Measurements from ENCODE around the gene PKMYT1.

Gene PKMYT1

GRCh38 chr16:3019594-3020246 lies 39.5 kb upstream of the PKMYT1 start:
- FAIRE-seq (no peak), DNase-seq (ENCODE audit: insufficient read length, low spot score) (no peak)

DNA sequence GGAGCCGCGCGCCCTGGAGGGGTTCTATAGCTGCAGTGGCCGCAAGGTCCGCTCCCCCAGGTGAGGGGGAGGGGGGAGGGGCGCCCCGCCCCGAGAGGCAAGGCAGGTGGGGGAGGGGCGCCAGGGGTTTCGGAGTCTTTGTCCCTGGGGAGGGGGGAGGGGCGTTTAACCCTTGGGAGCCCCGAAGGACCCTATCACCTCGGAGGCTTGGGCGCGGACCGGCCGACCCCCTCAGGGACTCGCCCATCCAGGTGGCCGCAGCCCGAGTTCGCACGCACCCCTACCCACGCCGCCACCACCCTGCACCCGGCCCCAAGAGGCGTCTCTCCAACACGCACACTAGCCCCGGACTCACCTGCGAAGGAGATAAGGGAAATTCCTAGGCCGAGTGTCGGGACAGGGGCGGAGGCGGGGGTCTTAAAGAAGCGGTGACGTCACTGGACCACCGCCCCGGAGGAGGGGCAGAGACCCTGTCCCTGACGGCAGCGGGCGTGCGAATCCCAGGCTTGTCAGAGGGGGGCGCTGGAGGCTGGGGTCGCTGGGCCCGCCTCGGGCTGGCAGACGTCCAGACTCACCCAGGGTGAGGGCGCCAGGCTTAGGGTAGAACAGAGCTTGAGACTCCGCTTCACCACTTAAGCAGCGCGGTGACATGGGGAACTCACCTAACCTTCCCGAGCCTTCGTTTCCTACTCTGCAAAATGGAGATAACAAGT lies 37.7 kb upstream of the PKMYT1 start, which contains the start of gene CLDN6:
Gene CLDN6 (minus strand): TSS at position 390 of the 713 bp plus-strand sequence. CDS start 2,162 bp downstream, outside the sequence.
- DNase-seq (ENCODE audit: insufficient read length, low spot score) (no peak), FAIRE-seq (no peak)

- FAIRE-seq (no peak), DNase-seq (ENCODE audit: insufficient read length, low spot score) (no peak)
Measured at GRCh38 chr16:3017344-3017743, 37.1 kb upstream of the PKMYT1 start.

DNA sequence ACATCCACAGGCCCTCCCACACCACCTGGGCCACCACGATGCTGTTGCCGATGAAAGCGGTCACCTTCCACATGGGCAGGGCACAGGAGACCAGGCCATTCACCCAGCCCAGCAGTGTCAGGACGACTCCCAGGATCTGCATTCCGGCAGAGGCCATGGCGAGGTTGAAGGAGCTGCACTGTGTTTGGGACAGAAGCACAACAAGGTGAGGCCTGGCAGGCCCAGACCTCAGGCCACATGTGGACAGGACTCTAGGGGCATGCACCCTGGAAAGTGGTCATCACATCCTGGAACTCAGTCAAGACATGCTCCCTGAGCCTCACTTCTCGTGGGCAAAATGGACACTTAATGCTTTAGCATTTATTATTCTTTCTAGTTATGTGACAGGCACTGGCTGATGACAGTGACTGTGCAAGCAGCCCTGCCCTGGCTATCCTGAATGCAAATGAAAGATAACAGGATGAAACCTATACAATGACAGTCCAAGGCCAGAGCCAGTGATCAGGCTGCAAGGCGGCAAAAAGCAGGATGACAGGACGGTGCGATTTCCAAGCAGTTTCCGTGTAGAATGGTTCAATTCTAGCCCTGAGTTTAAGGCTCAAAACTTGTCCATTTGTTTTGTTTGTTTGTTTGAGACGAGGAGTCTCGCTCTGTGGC lies 35.7 kb upstream of the PKMYT1 start:
- no peak for FAIRE-seq
- DNase-seq (ENCODE audit: insufficient read length, low spot score), result no peak

GRCh38 chr16:3014971-3015370 lies 34.7 kb upstream of the PKMYT1 start:
- FAIRE-seq (no peak), DNase-seq (ENCODE audit: insufficient read length, low spot score) (no peak)

GRCh38 chr16:3013998-3014690 lies 33.9 kb upstream of the PKMYT1 start:
- DNase-seq (ENCODE audit: insufficient read length, low spot score) (no peak), FAIRE-seq (no peak)

DNA sequence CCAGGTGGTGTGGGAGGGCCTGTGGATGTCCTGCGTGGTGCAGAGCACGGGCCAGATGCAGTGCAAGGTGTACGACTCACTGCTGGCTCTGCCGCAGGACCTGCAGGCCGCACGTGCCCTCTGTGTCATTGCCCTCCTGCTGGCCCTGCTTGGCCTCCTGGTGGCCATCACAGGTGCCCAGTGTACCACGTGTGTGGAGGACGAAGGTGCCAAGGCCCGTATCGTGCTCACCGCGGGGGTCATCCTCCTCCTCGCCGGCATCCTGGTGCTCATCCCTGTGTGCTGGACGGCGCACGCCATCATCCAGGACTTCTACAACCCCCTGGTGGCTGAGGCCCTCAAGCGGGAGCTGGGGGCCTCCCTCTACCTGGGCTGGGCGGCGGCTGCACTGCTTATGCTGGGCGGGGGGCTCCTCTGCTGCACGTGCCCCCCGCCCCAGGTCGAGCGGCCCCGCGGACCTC lies 33.3 kb upstream of the PKMYT1 start:
- no peak for FAIRE-seq

DNA sequence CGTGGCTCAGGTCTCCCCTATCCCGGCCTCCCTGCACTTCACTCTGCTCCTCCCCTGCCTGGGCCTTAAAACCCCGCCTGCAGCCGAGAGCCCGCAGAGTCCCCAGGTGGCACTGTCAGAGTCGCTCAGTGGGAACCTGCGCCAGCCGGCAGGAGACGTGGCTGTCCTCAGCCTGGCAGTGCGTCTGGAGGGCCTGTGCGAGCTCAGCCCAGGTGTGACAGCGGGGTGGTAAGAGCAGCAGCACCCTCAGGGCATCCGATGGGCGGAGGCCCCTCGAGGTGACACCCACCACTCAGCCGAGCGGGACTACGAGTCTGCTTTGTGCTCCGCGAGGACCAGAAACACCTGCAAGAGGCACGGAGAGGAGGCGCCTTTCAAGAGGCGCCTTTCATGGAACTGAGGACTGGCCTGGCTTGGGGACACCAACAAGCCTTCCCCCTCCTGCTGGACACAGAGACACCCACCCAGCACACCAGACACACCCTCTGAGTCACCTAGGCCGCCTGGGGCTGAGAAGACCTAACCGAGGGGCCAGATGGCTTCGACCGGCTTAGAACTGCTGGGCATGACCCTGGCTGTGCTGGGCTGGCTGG lies 32.7 kb upstream of the PKMYT1 start, which contains the start of gene CLDN9:
Gene CLDN9 (plus strand): TSS at position 96 of the 593 bp plus-strand sequence. CDS start 440 bp downstream, at position 536.
- DNase-seq (ENCODE audit: insufficient read length, low spot score) (no peak), FAIRE-seq (no peak)

More for the DNA sequence above, 33.3 kb upstream of the PKMYT1 start:
- no peak for DNase-seq (ENCODE audit: insufficient read length, low spot score)

DNA sequence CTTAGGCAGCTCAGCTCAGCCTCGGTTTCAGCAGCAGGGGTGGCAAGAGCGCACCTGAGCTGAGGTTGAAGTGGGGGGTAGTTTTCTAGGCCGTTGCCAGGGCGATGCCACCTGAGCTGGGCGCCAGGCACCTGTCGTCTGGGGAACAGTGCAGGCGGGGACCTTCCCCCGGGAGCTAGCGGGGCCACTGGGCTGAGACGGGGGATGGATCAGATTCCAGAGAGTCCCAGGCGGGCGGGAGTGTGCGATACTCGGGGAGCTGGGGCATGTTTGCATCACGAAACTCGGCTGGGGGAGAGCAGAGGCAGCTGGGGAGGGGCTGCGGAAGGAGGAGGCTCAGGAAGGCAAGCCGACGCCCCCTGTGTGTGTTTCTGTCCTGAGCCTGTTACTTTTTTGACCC lies 32.0 kb upstream of the PKMYT1 start:
- FAIRE-seq (no peak), DNase-seq (ENCODE audit: insufficient read length, low spot score) (no peak)

DNA sequence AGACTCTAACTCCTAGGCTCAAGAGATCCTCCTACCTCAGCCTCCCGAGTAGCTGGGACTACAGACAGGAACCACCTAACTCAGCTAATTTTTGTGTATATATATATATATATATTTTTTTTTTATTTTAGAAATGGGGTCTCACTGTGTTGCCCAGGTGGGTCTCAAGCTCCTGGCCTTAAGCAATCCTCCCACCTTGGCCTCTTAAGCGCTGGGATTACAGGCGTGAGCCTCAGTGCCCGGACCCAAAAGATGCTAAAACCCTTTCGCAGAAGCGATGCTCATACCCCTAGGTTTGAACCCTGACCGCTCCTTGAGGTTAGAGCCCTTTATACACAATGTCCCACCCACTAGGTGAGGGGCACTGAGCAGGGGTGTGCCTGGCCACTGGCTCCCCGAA lies 30.3 kb upstream of the PKMYT1 start:
- no peak for DNase-seq (ENCODE audit: insufficient read length, low spot score)
- no peak for FAIRE-seq

- DNase-seq (ENCODE audit: insufficient read length, low spot score), result no peak
- no peak for FAIRE-seq
Measured at GRCh38 chr16:3009568-3010390, 29.5 kb upstream of the PKMYT1 start.

GRCh38 chr16:3008690-3009037 lies 28.4 kb upstream of the PKMYT1 start:
- FAIRE-seq, result no peak

GRCh38 chr16:3007957-3008689 lies 27.9 kb upstream of the PKMYT1 start:
- FAIRE-seq (peak; percentile 44), DNase-seq (ENCODE audit: insufficient read length, low spot score) (no peak)

More at GRCh38 chr16:3008690-3009037, 28.4 kb upstream of the PKMYT1 start:
- DNase-seq (ENCODE audit: insufficient read length, low spot score), result no peak

GRCh38 chr16:3007059-3007956 lies 27.1 kb upstream of the PKMYT1 start:
- DNase-seq (ENCODE audit: insufficient read length, low spot score) (peak; percentile 69), FAIRE-seq (peak; percentile 94)

DNA sequence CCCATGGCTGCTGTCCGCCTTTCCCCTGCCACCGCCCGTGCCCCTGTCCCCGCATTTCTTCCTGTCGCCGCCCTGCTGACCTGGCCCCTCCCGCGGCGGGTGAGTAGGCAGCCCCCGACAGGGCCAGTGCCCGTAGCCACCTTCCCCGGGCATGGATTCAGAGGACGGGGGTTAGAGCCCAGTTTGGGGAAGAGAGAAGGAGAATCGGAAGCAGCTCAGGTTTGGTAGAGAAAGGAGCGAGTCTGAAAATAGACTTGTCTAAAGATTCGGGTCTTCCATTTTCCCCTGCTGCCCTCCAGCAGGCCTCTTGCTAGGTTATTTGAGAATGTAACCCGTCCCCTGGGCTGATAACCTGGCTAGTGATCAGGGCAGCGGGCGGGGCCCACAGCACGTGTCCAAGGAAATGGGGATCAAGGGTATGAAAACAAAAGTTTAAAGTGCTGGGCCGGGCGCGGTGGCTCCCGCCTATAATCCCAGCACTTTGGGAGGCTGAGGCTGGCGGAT lies 24.6 kb upstream of the PKMYT1 start:
- no peak for DNase-seq (ENCODE audit: insufficient read length, low spot score)
- peak; percentile 40 for FAIRE-seq

GRCh38 chr16:3004319-3004718 lies 24.1 kb upstream of the PKMYT1 start:
- no peak for FAIRE-seq
- DNase-seq (ENCODE audit: insufficient read length, low spot score), result no peak

- FAIRE-seq (peak; percentile 99), DNase-seq (ENCODE audit: insufficient read length, low spot score) (peak; percentile 99)
Measured at GRCh38 chr16:3003582-3004270, 23.5 kb upstream of the PKMYT1 start.

Data from GM19239 (cell line).